Neural cell (in vitro differentiated cells): ENCODE data around the gene WDFY3. TPM values are rescaled to one million over a fixed set of nuclear protein-coding genes. Genes with fewer than 3 reads are reported as not detected.

Source experiments
- H2AFZ ChIP-seq: fragments of 200-600, 300-800 bp; sonication (generic), shearing (Covaris generic); 2 replicates; pipeline ENCODE4 v1.6.0; 2014; ENCODE audit warnings: low read depth, mild to moderate bottlenecking, antibody characterized with exemption, low read length, moderate library complexity
- H3F3A ChIP-seq: fragments of 200-600 bp; shearing (Covaris generic); 2 replicates; pipeline ENCODE4 v1.6.1; 2016; ENCODE audit warnings: mild to moderate bottlenecking, moderate library complexity, mixed read lengths, antibody characterized with exemption, low read length; ENCODE audit not compliant: insufficient read depth, poor library complexity, severe bottlenecking
- H3K27ac ChIP-seq: fragments of 200-600, 300-800 bp; sonication (generic), shearing (Covaris generic); 2 replicates; pipeline ENCODE4 v1.5.1; 2014; ENCODE audit warnings: mild to moderate bottlenecking, low read length, moderate library complexity
- H3K27me3 ChIP-seq: fragments of 300-800, 200-600 bp; sonication (generic), shearing (Covaris generic); 2 replicates; pipeline ENCODE4 v1.6.0; 2014; ENCODE audit warnings: mild to moderate bottlenecking, low read depth, low read length, moderate library complexity; ENCODE audit not compliant: insufficient read depth
- H3K36me3 ChIP-seq: fragments of 300-800, 200-600 bp; sonication (generic), shearing (Covaris generic); 2 replicates; pipeline ENCODE4 v1.5.1; 2014; ENCODE audit warnings: mild to moderate bottlenecking, antibody characterized with exemption, low read length, moderate library complexity; ENCODE audit not compliant: insufficient read depth
- H3K4me2 ChIP-seq: fragments of 300-800, 200-600 bp; sonication (generic), shearing (Covaris generic); 2 replicates; pipeline ENCODE4 v1.6.0; 2014; ENCODE audit warnings: mild to moderate bottlenecking, low read length
- H3K4me3 ChIP-seq: fragments of 300-800, 200-600 bp; sonication (generic), shearing (Covaris generic); 2 replicates; pipeline ENCODE4 v1.5.1; 2014; ENCODE audit warnings: mild to moderate bottlenecking, low read length, moderate library complexity
- H3K79me2 ChIP-seq: fragments of 200-600 bp; shearing (Covaris generic); replicated peaks from 2 replicates; pipeline ENCODE4 v1.6.0; 2014; ENCODE audit warnings: mild to moderate bottlenecking, low read length, moderate library complexity; ENCODE audit not compliant: insufficient read depth
- H3K9ac ChIP-seq: fragments of 300-800, 200-600 bp; sonication (generic), shearing (Covaris generic); 2 replicates; pipeline ENCODE4 v1.6.1; 2016; ENCODE audit warnings: mild to moderate bottlenecking, low read length, mixed read lengths
- H3K9me2 ChIP-seq: fragments of 200-600 bp; shearing (Covaris generic); 2 replicates; pipeline ENCODE4 v1.6.1; 2016; ENCODE audit warnings: mild to moderate bottlenecking, low read length, mixed read lengths; ENCODE audit not compliant: insufficient read depth
- H3K9me3 ChIP-seq: fragments of 200-600, 300-800 bp; sonication (generic), shearing (Covaris generic); 2 replicates; pipeline ENCODE4 v1.6.1; 2016; ENCODE audit warnings: mild to moderate bottlenecking, mixed run types, low read length, moderate library complexity, mixed read lengths
- H4K20me1 ChIP-seq: fragments of 200-600 bp; shearing (Covaris generic); 2 replicates; pipeline ENCODE4 v1.6.1; 2016; ENCODE audit warnings: mild to moderate bottlenecking, mixed run types; ENCODE audit not compliant: insufficient read depth
- CTCF ChIP-seq: fragments of 450-650 bp; IDR thresholded peaks from 2 replicates; pipeline ENCODE4 v1.5.1; 2014; ENCODE audit warnings: antibody characterized with exemption, mild to moderate bottlenecking, moderate library complexity; ENCODE audit not compliant: poor library complexity, severe bottlenecking
- EP300 ChIP-seq: fragments of 450-650 bp; conservative IDR thresholded peaks from 2 replicates; pipeline ENCODE4 v1.6.1; 2014; ENCODE audit warnings: antibody characterized with exemption, mild to moderate bottlenecking, moderate library complexity; ENCODE audit not compliant: poor library complexity, severe bottlenecking
- EZH2 ChIP-seq: fragments of 200-600, 300-800 bp; shearing (Covaris generic), sonication (generic); IDR thresholded peaks from 2 replicates; pipeline ENCODE4 v1.6.1; 2014; ENCODE audit warnings: antibody characterized with exemption, low read length, borderline replicate concordance, mild to moderate bottlenecking; ENCODE audit not compliant: insufficient read depth, poor library complexity, severe bottlenecking
- MXI1 ChIP-seq: fragments of 450-650 bp; conservative IDR thresholded peaks from 2 replicates; pipeline ENCODE4 v1.6.1; 2014; ENCODE audit warnings: antibody characterized with exemption, mild to moderate bottlenecking; ENCODE audit not compliant: poor library complexity, severe bottlenecking
- POLR2AphosphoS5 ChIP-seq: IDR thresholded peaks from 2 replicates; pipeline ENCODE4 v1.6.1; 2012
- RAD21 ChIP-seq: fragments of 450-650 bp; conservative IDR thresholded peaks from 2 replicates; pipeline ENCODE4 v1.6.1; 2014; ENCODE audit warnings: antibody characterized with exemption, mild to moderate bottlenecking, moderate library complexity
- REST ChIP-seq: IDR thresholded peaks from 2 replicates; pipeline ENCODE4 v1.6.1; 2012; ENCODE audit warnings: borderline replicate concordance
- SMC3 ChIP-seq: fragments of 450-650 bp; conservative IDR thresholded peaks from 2 replicates; pipeline ENCODE4 v1.6.1; 2014; ENCODE audit warnings: antibody characterized with exemption, mild to moderate bottlenecking, moderate library complexity; ENCODE audit not compliant: poor library complexity
- TAF1 ChIP-seq: IDR thresholded peaks from 2 replicates; pipeline ENCODE4 v1.6.1; 2012; ENCODE audit warnings: low read depth
- polyA plus RNA-seq: library from polyadenylated mRNA; depleted of rRNA; stranded (reverse); fragments of >200 nt; gene quantifications from 2 replicates; pipeline ENCODE4 v1.2.3, GENCODE V29; 2014

WDFY3 gene
- polyA plus RNA-seq, 1 donor from 2014 or later: 39.8 TPM

GRCh38 chr4:84648863-84649647, 317.4 kb downstream of the WDFY3 start:
- Histone ChIP-seq H3K79me2 (no peaks in the 10 kb centered on the region), H3K4me2 (no peak overlapping the region), H3K9me3 (no peaks in the 10 kb centered on the region), H3F3A (no peaks in the 10 kb centered on the region), H3K9me2 (no peaks in the 10 kb centered on the region), H4K20me1 (no peaks in the 10 kb centered on the region), H3K9ac (no peak overlapping the region), H2AFZ (no peak overlapping the region), H3K27ac (no peak overlapping the region), H3K27me3 (no peaks in the 10 kb centered on the region), H3K4me3 (no peak overlapping the region), H3K36me3 (no peaks in the 10 kb centered on the region)
- TF ChIP-seq RAD21: no peak
- no peak for TF ChIP-seq POLR2AphosphoS5
- TF ChIP-seq EP300: no peak
- no peak for TF ChIP-seq SMC3
- TF ChIP-seq REST: no peak
- no peak for TF ChIP-seq CTCF

- no peak overlapping the region for H3K4me2 ChIP-seq
- no peak overlapping the region for H3K4me3 ChIP-seq
- H3K9me3 ChIP-seq: no peaks in the 10 kb centered on the region
- no peaks in the 10 kb centered on the region for H3K36me3 ChIP-seq
- no peaks in the 10 kb centered on the region for H3K79me2 ChIP-seq
- no peak overlapping the region for H2AFZ ChIP-seq
- H3K27me3 ChIP-seq: no peaks in the 10 kb centered on the region
- no peaks in the 10 kb centered on the region for H3F3A ChIP-seq
- TF ChIP-seq TAF1 (no peak), EP300 (no peak), REST (no peak), SMC3 (no peak), RAD21 (no peak), CTCF (no peak), EZH2 (no peak), MXI1 (no peak), POLR2AphosphoS5 (no peak)
- H3K27ac ChIP-seq: no peak overlapping the region
- no peak overlapping the region for H3K9ac ChIP-seq
- H3K9me2 ChIP-seq: no peaks in the 10 kb centered on the region
- no peaks in the 10 kb centered on the region for H4K20me1 ChIP-seq
Measured at GRCh38 chr4:84648178-84648577, 318.3 kb downstream of the WDFY3 start.
